Activated T-helper 2 cell treated with anti-CD3 and anti-CD28 coated beads, Interferon-gamma antibody, Interleukin-2, Interleukin-4, amounts not matched to agents 10 μg/mL and 5 μg/mL and 100 μg/mL, durations not matched to agents 14 hours and 24 hours and 36 hours (primary cell): ENCODE results near the gene NPTX1. TPM values are rescaled to one million over a fixed set of nuclear protein-coding genes. Genes with fewer than 3 reads are reported as not detected.
A peak's percentile ranks its signal among the peaks of the same experiment; 100 is the strongest.

Experiments
- DNase-seq: peaks from one replicate; pipeline ENCODE4 v3.0.0; 2021; ENCODE audit warnings: low spot score
- H3K27ac Mint-ChIP-seq: one replicate; pipeline ENCODE4 v1.8.0; 2021; ENCODE audit warnings: mixed read lengths
- H3K27me3 Mint-ChIP-seq: one replicate; pipeline ENCODE4 v1.8.0; 2021; ENCODE audit warnings: low read depth, mixed read lengths
- H3K36me3 Mint-ChIP-seq: one replicate; pipeline ENCODE4 v1.8.0; 2021; ENCODE audit warnings: low read depth, mixed read lengths
- H3K4me1 Mint-ChIP-seq: one replicate; pipeline ENCODE4 v1.8.0; 2021; ENCODE audit warnings: low read depth, mixed read lengths
- H3K4me3 Mint-ChIP-seq: one replicate; pipeline ENCODE4 v1.8.0; 2021; ENCODE audit warnings: low read depth, mild to moderate bottlenecking, moderate library complexity, mixed read lengths
- H3K9me3 Mint-ChIP-seq: one replicate; pipeline ENCODE4 v1.8.0; 2021; ENCODE audit warnings: mixed read lengths
- intact Hi-C: fragments of 100-400 bp; cut with micrococcal nuclease; formaldehyde crosslinking; loops from one replicate; pipeline ENCODE4 v1.15.1; 2023
- total RNA-seq: library from RNA; stranded (reverse); gene quantifications from 2 replicates; pipeline ENCODE4 v1.2.3, GENCODE V29; 2022

The NPTX1 gene
- total RNA-seq, 1 donor from 2014 or later: 5.7 TPM

DNA sequence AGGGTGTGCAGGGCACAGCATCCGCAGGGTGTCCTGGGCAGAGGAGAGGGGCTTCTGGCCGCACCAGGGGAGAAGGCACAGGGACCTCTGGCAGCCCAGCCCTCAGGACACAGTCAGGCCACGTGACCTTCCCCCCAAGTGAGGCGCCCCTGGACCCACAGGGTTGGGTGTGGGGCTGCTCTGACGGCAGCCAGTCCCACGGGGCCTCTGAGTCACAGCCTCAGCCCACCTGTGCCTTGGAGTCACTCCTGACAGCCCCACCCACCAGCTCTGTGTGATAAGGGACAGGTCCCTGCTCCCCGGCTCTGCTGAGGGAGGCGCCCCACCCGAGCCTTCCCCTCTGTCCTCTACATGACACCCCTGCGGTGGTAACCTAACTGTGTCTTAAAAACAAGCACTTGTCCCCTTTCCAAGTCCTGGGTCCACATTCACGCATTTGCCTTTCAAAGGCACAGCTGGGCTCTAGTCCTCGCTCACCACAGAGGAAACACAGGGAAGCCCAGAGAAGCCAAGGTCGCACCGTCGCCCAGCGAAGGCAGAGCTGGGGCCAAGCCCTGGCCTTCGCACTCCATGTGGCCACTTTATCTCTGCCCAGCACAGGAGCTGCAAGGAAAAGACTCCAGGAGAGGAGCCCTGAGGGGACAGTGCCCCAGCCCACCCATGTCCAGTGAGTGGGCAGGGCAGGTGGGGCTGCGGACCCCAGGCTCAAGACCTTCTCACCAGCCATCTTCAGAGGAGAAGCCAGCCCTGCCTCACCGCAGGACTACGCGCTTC, 5.1 kb upstream of the NPTX1 start:
- intact Hi-C loops: no loop called here
- no peak for DNase-seq
- H3K27me3 Mint-ChIP-seq: peaks cover 45% of the 10 kb centered on the region
- no peak overlapping the region for H3K27ac Mint-ChIP-seq
- no peaks in the 10 kb centered on the region for H3K9me3 Mint-ChIP-seq
- no peaks in the 10 kb centered on the region for H3K36me3 Mint-ChIP-seq
- no peaks in the 10 kb centered on the region for H3K4me1 Mint-ChIP-seq
- no peak overlapping the region for H3K4me3 Mint-ChIP-seq

DNA sequence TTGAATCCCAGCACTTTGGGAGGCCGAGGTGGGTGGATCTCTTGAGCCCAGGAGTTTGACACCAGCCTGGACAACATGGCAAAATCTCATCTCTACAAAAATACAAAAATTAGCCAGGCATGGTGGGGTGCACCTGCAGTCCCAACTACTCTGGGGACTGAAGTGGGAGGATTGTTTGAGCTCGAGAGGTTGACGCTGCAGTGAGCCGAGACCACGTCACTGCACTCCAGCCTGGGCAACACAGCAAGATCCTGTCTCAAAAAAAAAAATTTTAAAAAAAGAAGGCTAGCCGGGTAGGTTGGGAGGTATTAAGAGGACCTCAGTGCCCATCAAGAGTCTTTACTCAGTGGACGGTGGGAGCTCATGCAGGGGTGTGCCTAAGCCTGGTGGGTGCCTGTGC, 3.8 kb upstream of the NPTX1 start:
- no peak overlapping the region for H3K4me3 Mint-ChIP-seq
- intact Hi-C loops: no loop called here
- no peaks in the 10 kb centered on the region for H3K36me3 Mint-ChIP-seq
- no peak for DNase-seq
- peaks cover under 1% of the 10 kb centered on the region for H3K4me1 Mint-ChIP-seq
- peaks cover 44% of the 10 kb centered on the region for H3K27me3 Mint-ChIP-seq
- H3K9me3 Mint-ChIP-seq: no peaks in the 10 kb centered on the region
- H3K27ac Mint-ChIP-seq: no peak overlapping the region

DNA sequence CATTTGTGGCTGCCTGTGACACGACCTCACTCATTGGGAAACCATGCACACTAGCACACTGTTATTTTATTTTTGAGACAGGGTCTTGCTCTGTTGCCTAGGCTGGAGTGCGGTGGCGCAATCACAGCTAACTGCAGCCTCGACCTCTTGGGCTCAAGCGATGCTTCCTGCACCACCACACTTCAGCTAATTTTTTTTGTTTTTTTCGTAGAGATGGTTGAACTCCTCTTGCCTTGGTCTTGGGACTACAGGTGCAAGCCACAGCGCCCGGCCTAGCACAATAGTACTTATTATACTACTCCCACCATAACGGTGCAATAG, 2.8 kb upstream of the NPTX1 start:
- Mint-ChIP-seq H3K36me3 (no peaks in the 10 kb centered on the region), H3K4me1 (peaks cover 8% of the 10 kb centered on the region), H3K4me3 (peak overlapping the region; percentile 33), H3K27me3 (peaks cover 55% of the 10 kb centered on the region), H3K27ac (no peak overlapping the region), H3K9me3 (no peaks in the 10 kb centered on the region)
- intact Hi-C loops: no loop called here
- DNase-seq: no peak

DNA sequence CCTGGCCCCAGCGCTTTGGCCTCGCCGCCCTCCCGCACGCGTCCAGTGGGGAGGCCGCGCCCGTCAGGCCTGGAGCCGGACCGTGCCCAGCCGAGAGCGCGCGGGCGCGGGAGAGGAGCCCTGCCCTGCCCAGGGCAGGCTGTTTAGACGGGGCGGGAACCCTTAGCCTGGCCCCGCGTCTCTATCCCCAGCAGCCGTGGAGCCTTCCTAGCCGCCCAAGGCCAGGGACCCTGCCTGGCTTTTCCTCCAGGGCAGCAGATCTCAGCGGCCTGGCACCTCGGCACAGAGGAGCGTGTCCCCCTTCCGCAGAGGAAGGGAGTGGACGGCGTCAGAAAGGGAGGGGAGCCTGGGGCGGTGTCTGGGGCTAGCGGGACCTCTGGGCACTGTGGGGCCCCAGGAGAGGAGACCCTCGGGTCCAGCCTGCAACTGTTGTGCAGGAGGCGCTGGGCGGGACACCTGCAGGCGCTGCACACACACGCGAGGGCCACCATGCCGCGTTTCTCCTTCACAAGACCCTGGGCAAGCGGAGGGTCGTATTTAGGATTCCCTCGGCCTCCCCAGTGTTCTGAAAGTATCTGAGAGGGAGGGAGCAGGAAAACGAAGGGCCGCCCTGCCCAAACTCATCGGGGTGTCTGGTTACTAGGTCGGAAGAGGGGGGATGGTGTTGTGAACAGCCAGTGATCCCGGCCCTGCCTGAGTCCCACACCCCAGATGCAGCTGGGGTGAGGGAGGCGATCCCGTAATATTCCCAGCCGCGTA, 2.3 kb upstream of the NPTX1 start:
- no peak for DNase-seq
- Mint-ChIP-seq H3K36me3 (no peaks in the 10 kb centered on the region), H3K27me3 (peaks cover 59% of the 10 kb centered on the region), H3K4me1 (peaks cover 8% of the 10 kb centered on the region), H3K27ac (no peak overlapping the region), H3K9me3 (no peaks in the 10 kb centered on the region), H3K4me3 (no peak overlapping the region)
- intact Hi-C loops: no loop called here

DNA sequence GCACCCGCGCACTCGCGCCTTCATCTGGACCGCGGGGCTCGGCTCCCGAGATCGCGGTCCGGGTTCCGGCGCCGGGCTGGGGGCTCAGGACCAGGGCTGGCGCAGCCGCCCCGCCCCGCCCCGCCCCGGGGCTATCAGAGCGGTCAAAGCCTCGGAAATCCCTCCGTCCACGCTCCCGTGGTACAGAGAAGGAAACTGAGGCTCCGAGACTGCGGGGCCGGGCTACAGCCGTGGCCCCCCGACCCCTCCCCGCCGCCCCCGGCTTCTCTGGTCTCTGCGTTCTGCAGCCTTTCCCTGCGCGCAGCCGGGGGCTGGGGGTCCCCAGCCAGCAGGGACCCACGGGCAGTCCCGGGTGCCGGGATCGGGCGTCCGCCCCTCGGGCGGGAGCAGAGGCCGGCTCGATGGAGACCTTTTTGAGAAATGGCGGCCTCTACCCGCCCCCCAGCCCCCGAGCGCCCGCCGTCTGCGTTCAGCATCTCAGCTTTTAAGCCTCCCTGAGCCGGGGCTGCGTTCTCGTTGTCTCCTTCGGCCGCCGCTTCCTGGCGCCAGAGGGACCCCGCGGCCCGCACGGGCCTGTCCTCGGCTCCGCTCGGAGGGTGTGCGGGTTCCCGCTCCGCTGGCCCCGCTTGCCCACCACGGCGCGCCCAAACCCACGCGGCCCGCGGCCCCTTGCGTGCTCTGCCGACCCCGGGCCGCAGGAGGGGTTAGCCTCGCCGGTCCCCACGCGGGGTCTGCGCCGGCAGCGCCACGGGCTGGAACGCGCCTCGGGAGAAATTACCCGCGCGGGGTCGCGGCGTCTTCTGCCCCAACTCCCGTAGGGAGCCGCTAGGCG, 1.5 kb upstream of the NPTX1 start:
- H3K36me3 Mint-ChIP-seq: no peaks in the 10 kb centered on the region
- intact Hi-C loops: no loop called here
- H3K4me3 Mint-ChIP-seq: no peak overlapping the region
- H3K27me3 Mint-ChIP-seq: peaks cover 63% of the 10 kb centered on the region
- no peaks in the 10 kb centered on the region for H3K9me3 Mint-ChIP-seq
- H3K27ac Mint-ChIP-seq: no peak overlapping the region
- peaks cover 8% of the 10 kb centered on the region for H3K4me1 Mint-ChIP-seq
- peak; percentile 36 for DNase-seq

DNA sequence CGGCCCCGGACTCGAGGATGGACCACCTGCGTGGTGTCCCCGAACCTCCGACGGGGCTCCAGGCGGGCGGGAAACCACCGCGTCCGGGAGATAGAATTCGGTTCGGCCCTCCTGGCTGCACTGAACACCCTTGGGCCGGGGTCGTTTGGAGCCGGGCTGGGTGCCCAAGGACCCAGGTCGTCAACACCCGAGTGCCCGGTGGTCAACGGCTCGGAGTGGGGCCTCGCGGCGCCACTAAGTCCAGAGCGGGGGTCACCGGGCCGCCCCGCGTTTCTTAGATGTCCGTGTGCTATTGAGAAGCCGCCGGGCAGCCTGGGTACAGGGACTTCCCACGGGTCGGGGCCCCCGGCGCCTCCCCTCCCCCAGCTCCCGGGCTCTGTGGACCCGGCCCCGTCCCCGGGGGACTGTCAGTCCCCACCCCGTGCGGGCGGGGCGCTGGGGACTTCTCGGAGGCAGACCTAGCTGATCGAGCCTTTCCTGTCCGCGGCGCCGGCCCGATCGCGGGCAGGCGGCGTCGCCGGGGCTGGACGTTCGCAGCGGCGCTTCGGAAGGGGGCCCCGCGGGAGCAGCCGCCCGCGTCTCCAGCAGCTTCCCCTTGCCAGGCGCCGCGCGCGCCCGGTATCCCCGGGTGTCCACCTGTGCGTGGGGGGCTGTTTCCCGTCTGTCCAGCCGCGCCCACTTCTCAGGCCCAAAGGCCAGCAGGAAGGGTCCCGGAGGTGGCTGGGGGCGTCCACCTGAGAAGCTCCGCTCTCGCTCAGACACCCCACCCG, 655 bp upstream of the NPTX1 start:
- Mint-ChIP-seq H3K4me3 (no peak overlapping the region), H3K36me3 (no peaks in the 10 kb centered on the region), H3K27ac (no peak overlapping the region), H3K27me3 (peaks cover 59% of the 10 kb centered on the region), H3K4me1 (peaks cover 12% of the 10 kb centered on the region), H3K9me3 (no peaks in the 10 kb centered on the region)
- intact Hi-C loops: no loop called here
- DNase-seq: no peak

DNA sequence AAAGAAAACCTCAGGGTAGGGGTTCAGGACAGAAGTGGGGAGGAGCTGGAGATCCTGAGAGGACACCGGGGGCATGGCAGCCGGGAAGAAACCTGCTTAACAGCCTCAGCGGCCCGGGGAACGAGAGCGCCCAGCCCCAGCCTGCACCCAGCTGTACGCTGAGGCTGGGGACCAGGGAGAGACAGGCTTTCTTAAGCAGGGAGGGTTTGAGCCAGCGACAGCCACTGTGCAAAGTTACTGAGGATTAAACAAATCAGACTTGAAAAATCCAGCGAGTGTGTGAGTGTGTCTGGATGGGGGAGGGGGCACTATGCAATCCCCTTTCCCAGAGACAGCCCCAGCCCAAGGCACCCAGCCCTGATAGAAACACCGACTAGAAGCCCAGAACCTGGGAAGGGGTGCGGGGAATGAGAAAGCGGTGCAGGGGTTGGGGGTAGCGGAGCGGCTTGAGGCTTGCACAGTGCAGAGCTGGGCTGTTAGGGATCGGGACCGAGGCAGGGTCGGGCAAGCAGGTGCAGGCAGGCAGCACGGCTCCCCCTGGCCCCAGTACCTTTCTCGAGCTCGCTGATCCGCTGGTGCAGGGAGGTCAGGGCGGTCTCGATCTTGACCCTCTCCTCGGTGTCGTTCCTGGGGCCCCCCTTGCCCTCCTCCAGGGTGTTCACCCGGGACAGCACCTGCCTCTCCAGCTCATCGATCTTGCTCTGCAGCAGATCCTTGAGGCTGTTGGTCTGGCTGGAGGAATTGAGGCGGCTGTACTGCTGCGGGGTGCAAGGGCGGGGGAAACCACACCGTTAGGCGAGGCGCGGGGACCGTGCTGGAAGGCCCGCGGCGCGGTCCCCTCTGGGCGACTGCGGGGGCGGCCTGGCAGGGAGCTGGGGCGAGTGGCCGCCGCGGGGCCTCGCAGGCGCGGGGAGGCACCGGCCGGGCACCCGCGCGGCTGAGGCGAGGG, 1.2 kb downstream of the NPTX1 start:
- Mint-ChIP-seq H3K4me3 (peak overlapping the region; percentile 42), H3K27me3 (peaks cover 54% of the 10 kb centered on the region), H3K9me3 (no peaks in the 10 kb centered on the region), H3K4me1 (peaks cover 12% of the 10 kb centered on the region), H3K27ac (no peak overlapping the region), H3K36me3 (no peaks in the 10 kb centered on the region)
- DNase-seq: no peak
- intact Hi-C loops: no loop called here

DNA sequence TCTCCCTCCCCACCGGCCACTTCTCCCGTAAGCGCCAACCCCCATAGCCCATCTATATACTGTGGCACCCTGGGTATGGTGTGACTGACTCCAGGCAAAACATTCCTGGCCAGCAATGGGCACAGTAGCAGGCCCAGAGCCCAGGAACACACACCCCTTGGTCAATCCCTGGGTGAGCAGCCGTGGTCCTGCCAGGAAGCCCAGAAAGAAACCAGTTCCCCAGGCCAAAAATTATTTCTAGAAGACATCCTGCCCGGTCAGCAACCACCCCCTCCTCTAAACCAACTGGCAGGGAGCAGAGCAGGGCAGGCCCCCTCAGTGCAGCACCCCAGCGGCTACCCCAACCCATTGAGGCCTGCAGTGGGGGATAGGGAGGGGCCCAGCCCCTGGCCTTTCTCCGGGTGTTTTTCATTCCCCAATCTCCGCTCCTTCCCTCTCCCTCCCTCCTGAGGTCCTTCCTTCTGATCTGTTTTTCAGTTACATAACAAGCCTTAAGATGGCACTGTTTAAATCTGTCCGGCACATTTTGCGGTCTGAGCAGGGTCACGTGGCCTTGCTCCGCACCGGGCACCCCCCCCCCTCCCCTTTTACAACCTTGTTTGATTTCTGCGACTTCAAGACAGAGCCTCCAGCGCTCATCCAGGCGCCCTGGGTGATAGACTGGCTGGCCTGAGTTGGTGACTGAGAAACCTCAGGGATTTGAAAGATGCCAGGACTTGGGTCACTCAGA, 2.0 kb downstream of the NPTX1 start:
- Mint-ChIP-seq H3K9me3 (no peaks in the 10 kb centered on the region), H3K27ac (no peak overlapping the region), H3K4me1 (peaks cover 12% of the 10 kb centered on the region), H3K4me3 (peak overlapping the region; percentile 42), H3K36me3 (no peaks in the 10 kb centered on the region), H3K27me3 (peaks cover 46% of the 10 kb centered on the region)
- no peak for DNase-seq
- intact Hi-C loops: no loop called here

DNA sequence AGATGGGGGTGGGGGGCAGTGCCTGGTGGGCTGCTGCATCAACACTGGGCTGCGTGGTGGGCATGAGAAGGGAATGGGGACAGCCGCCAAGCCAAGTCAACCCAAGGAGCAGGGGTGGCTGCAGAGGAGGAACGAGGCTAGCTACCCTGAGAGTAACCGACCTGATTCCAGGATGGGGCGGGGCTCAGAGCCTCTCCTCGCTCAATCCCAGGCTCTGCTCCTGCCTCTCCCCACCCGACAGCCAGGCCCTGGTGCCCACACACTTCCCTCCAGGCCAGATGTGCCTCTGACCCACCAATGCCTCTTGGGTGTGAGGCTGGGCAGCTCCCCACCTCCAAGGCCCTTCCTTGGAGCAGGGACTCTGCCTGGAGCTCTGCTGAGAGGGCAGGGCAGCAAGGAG, 2.7 kb downstream of the NPTX1 start:
- H3K27ac Mint-ChIP-seq: no peak overlapping the region
- intact Hi-C loops: no loop called here
- no peaks in the 10 kb centered on the region for H3K9me3 Mint-ChIP-seq
- peaks cover 45% of the 10 kb centered on the region for H3K27me3 Mint-ChIP-seq
- H3K4me1 Mint-ChIP-seq: peaks cover 12% of the 10 kb centered on the region
- no peak for DNase-seq
- H3K36me3 Mint-ChIP-seq: no peaks in the 10 kb centered on the region
- H3K4me3 Mint-ChIP-seq: no peak overlapping the region

DNA sequence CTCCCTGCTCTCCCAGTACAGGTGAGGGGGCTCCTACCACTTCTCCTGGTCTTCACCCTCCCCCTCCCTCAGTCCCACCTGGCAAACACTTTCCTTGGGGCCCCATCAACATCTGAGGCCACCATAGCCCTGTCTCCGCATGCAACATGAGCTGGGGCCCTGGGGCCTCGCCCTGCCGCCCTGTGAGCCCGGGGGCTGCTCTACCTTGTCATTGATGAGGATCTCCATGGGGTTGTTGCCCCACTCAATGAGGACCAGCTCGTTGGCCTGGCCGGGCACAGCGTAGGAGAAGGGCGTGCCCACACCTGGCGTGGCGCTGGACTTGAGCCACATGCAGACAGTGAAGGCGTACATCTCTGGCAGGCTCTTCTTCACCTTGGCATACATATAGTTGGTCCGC, 3.4 kb downstream of the NPTX1 start:
- Mint-ChIP-seq H3K36me3 (peaks cover 1% of the 10 kb centered on the region), H3K4me3 (no peak overlapping the region), H3K9me3 (no peaks in the 10 kb centered on the region), H3K27me3 (peaks cover 50% of the 10 kb centered on the region), H3K4me1 (peaks cover 12% of the 10 kb centered on the region), H3K27ac (no peak overlapping the region)
- no peak for DNase-seq
- intact Hi-C loops: no loop called here

DNA sequence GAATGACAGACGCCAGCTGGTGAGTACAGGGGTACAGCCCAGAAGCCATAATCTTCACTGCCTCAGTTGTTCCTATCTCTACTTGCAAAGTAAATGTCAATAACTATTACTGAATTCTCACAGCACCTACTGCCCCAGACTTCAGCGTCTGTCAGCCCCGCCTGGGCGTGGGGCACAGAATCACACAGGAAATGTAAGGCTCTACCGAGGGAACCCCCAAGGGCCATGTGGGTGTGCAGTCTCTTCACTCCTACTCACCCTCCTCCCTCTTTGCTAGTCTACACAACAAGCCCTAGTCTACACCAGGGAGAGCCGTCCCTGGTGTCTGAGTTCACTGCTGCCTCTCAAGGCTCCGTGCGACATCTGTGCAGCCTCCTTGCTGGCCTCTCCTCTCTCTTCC, 4.5 kb downstream of the NPTX1 start:
- peaks cover 56% of the 10 kb centered on the region for H3K27me3 Mint-ChIP-seq
- no peak overlapping the region for H3K27ac Mint-ChIP-seq
- peaks cover 3% of the 10 kb centered on the region for H3K36me3 Mint-ChIP-seq
- DNase-seq: no peak
- intact Hi-C loops: no loop called here
- peaks cover 12% of the 10 kb centered on the region for H3K4me1 Mint-ChIP-seq
- no peak overlapping the region for H3K4me3 Mint-ChIP-seq
- H3K9me3 Mint-ChIP-seq: no peaks in the 10 kb centered on the region
